GM19099 (cell line): Measurements from ENCODE around the gene BTN3A1.
A peak's percentile ranks its signal among the peaks of the same experiment; 100 is the strongest.

Experiments used
- POLR2A ChIP-seq: IDR thresholded peaks from 3 replicates; pipeline ENCODE4 v1.6.1; 2011; ENCODE audit warnings: low read depth; ENCODE audit not compliant: insufficient read length; ENCODE audit errors: extremely low read depth

BTN3A1 gene

GRCh38 chr6:26400626-26401025, 1.4 kb upstream of the BTN3A1 start:
- TF ChIP-seq POLR2A, result no peak

GRCh38 chr6:26401389-26401986, 587 bp upstream of the BTN3A1 start:
- TF ChIP-seq POLR2A, result no peak

- no peak for TF ChIP-seq POLR2A
Measured at GRCh38 chr6:26403893-26404292, 1.8 kb downstream of the BTN3A1 start.

GRCh38 chr6:26404546-26404945, 2.5 kb downstream of the BTN3A1 start:
- no peak for TF ChIP-seq POLR2A

GRCh38 chr6:26408828-26409730, 7.0 kb downstream of the BTN3A1 start:
- no peak for TF ChIP-seq POLR2A

GRCh38 chr6:26411751-26412150, 9.7 kb downstream of the BTN3A1 start:
- no peak for TF ChIP-seq POLR2A

GRCh38 chr6:26412228-26412627, 10.2 kb downstream of the BTN3A1 start:
- TF ChIP-seq POLR2A, result no peak

GRCh38 chr6:26412954-26413353, 10.9 kb downstream of the BTN3A1 start:
- TF ChIP-seq POLR2A, result no peak

GRCh38 chr6:26414281-26414680, 12.2 kb downstream of the BTN3A1 start:
- no peak for TF ChIP-seq POLR2A

- TF ChIP-seq POLR2A, result no peak
Measured at GRCh38 chr6:26415036-26415614, 13.1 kb downstream of the BTN3A1 start.

GRCh38 chr6:26415791-26416190, 13.7 kb downstream of the BTN3A1 start:
- TF ChIP-seq POLR2A, result no peak

GRCh38 chr6:26416288-26416687, 14.2 kb downstream of the BTN3A1 start:
- TF ChIP-seq POLR2A, result no peak

- TF ChIP-seq POLR2A, result no peak
Measured at GRCh38 chr6:26420688-26421171, 18.7 kb downstream of the BTN3A1 start.

GRCh38 chr6:26421259-26422144, 19.4 kb downstream of the BTN3A1 start:
- TF ChIP-seq POLR2A, result peak; percentile 43

- TF ChIP-seq POLR2A, result no peak
Measured at GRCh38 chr6:26422329-26422728, 20.3 kb downstream of the BTN3A1 start.

- TF ChIP-seq POLR2A, result no peak
Measured at GRCh38 chr6:26426691-26427450, 24.8 kb downstream of the BTN3A1 start.
